Activated CD4-positive, alpha-beta T cell treated with anti-CD3 and anti-CD28 coated beads for 36 hours (primary cell): Measurements from ENCODE around the gene AIF1. TPM values are rescaled to one million over a fixed set of nuclear protein-coding genes. Genes with fewer than 3 reads are reported as not detected.
"Not testable (repeated sequence)": the region's sequence is repeated elsewhere in the genome, so short reads cannot be mapped to it uniquely, and the experiment has no call there.

Experiments
- ATAC-seq: fragments of 200-7000 bp; cut with Tn5 transposase; one replicate; pipeline ENCODE4 v1.10.0; 2021; ENCODE audit warnings: mild to moderate bottlenecking, moderate library complexity
- CTCF ChIA-PET: fragments of 350-600 bp; sonication (Branson Sonifier 250); formaldehyde crosslinking; loops from one replicate; lab custom pipeline; 2021; ENCODE audit warnings: antibody characterized with exemption; lab: Charles Lee
- POLR2A ChIA-PET: fragments of 350-600 bp; sonication (Branson Sonifier 250); formaldehyde crosslinking; loops from one replicate; lab custom pipeline; 2021; ENCODE audit warnings: antibody characterized with exemption, inconsistent platforms; lab: Charles Lee
- DNase-seq: peaks from one replicate; pipeline ENCODE4 v3.0.0-alpha.2; 2020
- H3K27ac Mint-ChIP-seq: one replicate; pipeline ENCODE4 v1.8.0; 2021; ENCODE audit warnings: mixed read lengths
- H3K27me3 Mint-ChIP-seq: one replicate; pipeline ENCODE4 v1.8.0; 2021; ENCODE audit warnings: mixed read lengths
- H3K36me3 Mint-ChIP-seq: one replicate; pipeline ENCODE4 v1.8.0; 2021; ENCODE audit warnings: low read depth, mixed read lengths
- H3K4me1 Mint-ChIP-seq: one replicate; pipeline ENCODE4 v1.8.0; 2021; ENCODE audit warnings: mixed read lengths
- H3K4me3 Mint-ChIP-seq: one replicate; pipeline ENCODE4 v1.8.0; 2021; ENCODE audit warnings: mild to moderate bottlenecking, moderate library complexity, mixed read lengths
- H3K9me3 Mint-ChIP-seq: one replicate; pipeline ENCODE4 v1.8.0; 2021; ENCODE audit warnings: low read depth, mixed read lengths
- intact Hi-C, 2 experiments: fragments of 100-400 bp; cut with DNase I in 1 of 2; cut with micrococcal nuclease in 1 of 2; formaldehyde crosslinking; loops; one replicate each; pipeline versions ENCODE4 v1.14.2 to v1.15.1; 2022 to 2024; cut with DNase I, micrococcal nuclease
- total RNA-seq, 2 experiments: library from RNA; stranded (reverse); gene quantifications; one replicate each; pipeline ENCODE4 v1.2.3, GENCODE V29; 2021

Gene AIF1
- total RNA-seq, 2 experiments from 2014 or later: 89.2 to 96.1 TPM

DNA sequence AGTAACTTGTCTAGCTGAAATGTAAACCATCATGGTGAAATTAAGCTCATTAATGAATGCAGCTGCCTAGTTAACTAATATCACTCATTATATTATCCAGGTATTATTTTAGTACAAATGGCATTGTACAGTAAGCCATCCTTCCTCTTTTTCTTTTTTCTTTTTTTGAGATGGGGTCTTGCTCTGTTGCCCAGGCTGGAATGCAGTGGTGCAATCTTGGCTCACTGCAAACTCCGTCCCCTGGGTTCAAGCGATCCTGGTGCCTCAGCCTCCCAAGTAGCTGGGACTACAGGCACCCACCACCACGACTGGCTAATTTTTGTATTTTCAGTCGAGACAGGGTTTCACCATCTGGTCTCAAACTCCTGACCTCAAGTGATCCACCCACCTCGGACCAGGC lies 24.3 kb upstream of the AIF1 start:
- H3K27me3 Mint-ChIP-seq, DNase-seq, H3K4me3 Mint-ChIP-seq, H3K27ac Mint-ChIP-seq, H3K36me3 Mint-ChIP-seq, H3K9me3 Mint-ChIP-seq, POLR2A ChIA-PET, intact Hi-C loops, ATAC-seq: not testable (repeated sequence)
- CTCF ChIA-PET: interaction anchor here (21.6 to 28.5 kb wide), 3 partner anchors 0 to 44 kb away, joined by 658 to 873 read pairs (median 873); partner anchors contain the start of genes ATP6V1G2, DDX39B, LST1 and LTA
- H3K4me1 Mint-ChIP-seq: peaks cover 56% of the 10 kb centered on the region

DNA sequence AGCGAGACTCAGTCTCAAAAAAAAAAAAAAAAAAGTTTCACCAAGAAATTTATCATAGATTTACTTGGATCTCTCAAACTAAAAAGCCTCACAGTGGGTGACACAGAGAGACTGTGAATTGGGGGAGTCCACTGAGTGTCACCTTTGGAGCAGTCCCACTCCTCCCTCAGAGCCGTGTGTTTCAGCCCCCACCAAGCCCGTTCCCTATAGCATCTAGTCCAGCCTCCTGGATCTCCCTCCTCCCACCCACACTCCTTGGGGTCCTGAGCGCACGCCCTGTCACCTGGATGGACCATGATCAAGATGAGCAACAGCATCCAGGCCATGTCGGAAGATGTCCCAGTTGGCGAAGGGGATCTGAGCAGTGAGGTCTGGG lies 22.6 kb upstream of the AIF1 start:
- Mint-ChIP-seq H3K4me1 (peaks cover 53% of the 10 kb centered on the region), H3K9me3 (no peaks in the 10 kb centered on the region), H3K27ac (peak overlapping the region; percentile 81), H3K27me3 (no peaks in the 10 kb centered on the region), H3K36me3 (no peaks in the 10 kb centered on the region), H3K4me3 (peak overlapping the region; percentile 3)
- DNase-seq (no peak), ATAC-seq (no peak)
- ChIA-PET POLR2A (interaction anchor here (0.7 to 2.0 kb wide), 5 partner anchors 17 to 51 kb away, joined by 3 to 8 read pairs (median 4); partner anchors contain the start of genes DDX39B, NFKBIL1 and TNF), CTCF (interaction anchor here (0.7 to 27.6 kb wide), 4 partner anchors 16 to 96 kb away, joined by 3 to 873 read pairs (median 380); partner anchors contain the start of genes ATP6V1G2, DDX39B, LST1 and LTA)
- intact Hi-C loops: no loop called here

DNA sequence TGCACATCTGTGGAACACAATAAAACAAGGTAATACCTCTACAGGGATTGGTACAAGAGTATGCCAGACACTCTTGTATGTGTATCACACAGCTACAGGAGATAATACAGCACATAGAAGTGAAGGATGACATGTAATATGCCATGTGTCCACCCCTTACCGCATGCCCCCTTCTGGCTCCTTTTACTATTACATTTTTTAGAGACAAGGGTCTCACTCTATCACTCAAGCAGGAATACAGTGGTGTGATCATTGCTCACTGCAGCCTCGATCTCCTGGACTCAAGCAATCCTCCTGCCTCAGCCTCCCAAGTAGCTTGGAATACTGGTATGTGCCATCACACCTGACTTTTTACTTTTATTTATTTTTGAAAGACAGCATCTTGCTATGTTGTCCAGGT lies 18.0 kb upstream of the AIF1 start:
- no peaks in the 10 kb centered on the region for H3K27me3 Mint-ChIP-seq
- H3K9me3 Mint-ChIP-seq: no peaks in the 10 kb centered on the region
- H3K4me1 Mint-ChIP-seq: peaks cover 46% of the 10 kb centered on the region
- CTCF ChIA-PET: interaction anchor here (0.6 to 27.6 kb wide), 14 partner anchors 10 to 906 kb away, joined by 3 to 873 read pairs (median 6); partner anchors contain the start of genes ATP6V1G2, DDX39B, LST1 and LTA
- POLR2A ChIA-PET: interaction anchor here (0.9 to 3.8 kb wide), 6 partner anchors 14 to 54 kb away, joined by 3 to 23 read pairs (median 5); partner anchors contain the start of genes LTB, NFKBIL1 and TNF
- no peak overlapping the region for H3K27ac Mint-ChIP-seq
- H3K36me3 Mint-ChIP-seq: no peaks in the 10 kb centered on the region
- peak; percentile 78 for ATAC-seq
- DNase-seq: peak; percentile 61
- intact Hi-C loops: no loop called here
- no peak overlapping the region for H3K4me3 Mint-ChIP-seq

DNA sequence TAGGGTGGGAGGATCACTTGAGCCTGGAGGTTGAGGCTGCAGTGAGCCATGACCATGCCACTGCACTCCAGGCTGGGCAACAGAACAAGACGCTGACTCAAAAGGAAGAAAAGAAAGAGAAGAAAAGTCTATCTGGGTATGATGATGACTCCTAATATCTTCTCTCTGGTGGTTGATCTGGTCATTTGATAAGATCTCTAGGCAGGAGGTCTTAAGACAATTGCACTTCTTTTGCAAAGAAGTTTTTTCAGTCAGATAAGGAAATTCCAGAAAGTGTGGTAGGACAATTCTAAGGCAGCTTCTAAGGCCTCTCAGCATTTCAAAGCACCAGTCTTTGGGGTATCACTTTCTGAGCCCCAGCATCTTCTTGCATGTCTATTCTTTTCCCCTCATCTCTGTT lies 7.7 kb upstream of the AIF1 start:
- Mint-ChIP-seq H3K9me3 (no peaks in the 10 kb centered on the region), H3K27me3 (no peaks in the 10 kb centered on the region), H3K4me1 (no peaks in the 10 kb centered on the region), H3K27ac (no peak overlapping the region), H3K4me3 (no peak overlapping the region), H3K36me3 (no peaks in the 10 kb centered on the region)
- ATAC-seq (no peak), DNase-seq (no peak)
- intact Hi-C loops: no loop called here
- POLR2A ChIA-PET: no interaction called here
- CTCF ChIA-PET: interaction anchor here (1.1 to 21.6 kb wide), 3 partner anchors 9 to 60 kb away, joined by 5 to 658 read pairs (median 8); partner anchors contain the start of genes ATP6V1G2, DDX39B and NFKBIL1

DNA sequence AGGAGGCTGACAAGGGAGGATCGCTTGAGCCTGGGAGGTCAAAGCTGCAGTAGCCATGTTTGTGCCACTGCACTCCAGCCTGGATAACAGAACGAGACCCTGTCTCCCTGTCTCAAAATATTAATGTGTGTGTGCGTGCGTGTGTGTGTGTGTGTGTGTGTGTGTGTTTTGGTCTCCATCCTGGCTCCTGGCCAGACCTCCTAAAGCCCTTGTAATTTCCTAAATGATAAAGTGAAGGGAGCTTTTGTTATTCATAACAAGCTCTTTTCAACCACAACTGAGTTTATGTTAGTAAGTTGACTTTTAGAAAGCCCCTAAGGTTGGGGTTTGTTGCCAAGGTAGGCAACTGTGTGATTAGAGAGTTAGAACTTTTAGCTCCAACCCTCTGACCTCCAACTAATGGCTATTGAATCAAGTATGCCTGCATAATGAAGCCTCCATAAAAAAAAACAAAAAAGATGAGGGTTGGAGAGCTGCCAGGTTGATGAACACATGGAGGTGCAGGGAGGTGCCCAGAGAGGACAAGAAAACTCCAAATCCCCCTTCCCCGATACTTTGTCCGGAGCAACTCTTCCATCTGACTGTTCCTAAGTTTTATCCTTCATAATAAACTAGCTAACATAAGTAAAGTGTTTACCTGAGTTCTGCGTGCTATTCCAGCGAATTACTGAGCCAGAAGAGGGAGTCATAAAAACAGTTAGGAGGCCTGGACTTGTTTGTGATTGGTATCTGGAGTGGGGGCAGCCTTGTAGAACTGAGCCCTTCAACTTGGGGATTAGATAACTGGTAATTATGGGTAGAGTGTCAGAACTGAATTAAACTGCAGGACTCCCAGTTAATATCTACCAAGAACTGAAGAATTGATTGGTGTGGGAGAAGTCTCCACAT lies 5.3 kb upstream of the AIF1 start:
- intact Hi-C loops: no loop called here
- H3K4me1 Mint-ChIP-seq: peaks cover 2% of the 10 kb centered on the region
- ChIA-PET POLR2A (no interaction called here), CTCF (interaction anchor here (0.6 to 21.6 kb wide), 7 partner anchors 9 to 622 kb away, joined by 3 to 658 read pairs (median 7); partner anchors contain the start of genes ATP6V1G2, DDX39B, LST1 and NFKBIL1)
- H3K4me3 Mint-ChIP-seq: no peak overlapping the region
- no peaks in the 10 kb centered on the region for H3K9me3 Mint-ChIP-seq
- DNase-seq (no peak), ATAC-seq (no peak)
- no peaks in the 10 kb centered on the region for H3K27me3 Mint-ChIP-seq
- no peak overlapping the region for H3K27ac Mint-ChIP-seq
- no peaks in the 10 kb centered on the region for H3K36me3 Mint-ChIP-seq

DNA sequence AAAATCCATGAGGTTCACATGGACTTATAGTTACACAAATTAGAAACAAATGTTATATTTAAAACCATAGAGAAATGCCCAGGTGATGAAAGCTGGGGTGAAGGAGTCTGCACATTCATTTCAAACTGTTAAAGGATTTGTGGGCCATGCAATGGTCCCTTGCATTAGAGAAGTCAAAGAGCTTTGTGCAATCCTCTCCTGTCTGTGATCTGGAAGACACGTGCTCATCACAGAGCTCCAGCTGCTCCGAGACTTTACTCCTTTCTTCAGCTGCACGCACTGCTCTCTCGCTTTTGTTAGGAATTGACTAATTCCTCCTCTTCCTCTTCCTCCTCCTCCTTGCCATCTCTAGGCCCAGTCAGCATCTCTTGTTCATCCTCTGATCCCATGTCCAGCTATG lies 4.1 kb upstream of the AIF1 start:
- Mint-ChIP-seq H3K27ac (no peak overlapping the region), H3K27me3 (no peaks in the 10 kb centered on the region), H3K36me3 (no peaks in the 10 kb centered on the region), H3K4me1 (peaks cover 15% of the 10 kb centered on the region), H3K9me3 (no peaks in the 10 kb centered on the region), H3K4me3 (no peak overlapping the region)
- intact Hi-C loops: no loop called here
- CTCF ChIA-PET: interaction anchor here (0.6 to 21.6 kb wide), 7 partner anchors 13 to 167 kb away, joined by 3 to 658 read pairs (median 6); partner anchors contain the start of genes ATP6V1G2, DDX39B, LST1 and NFKBIL1
- POLR2A ChIA-PET: interaction anchor here (0.5 to 0.6 kb wide), 2 partner anchors 9 to 83 kb away, joined by 3 read pairs; no protein-coding TSS in a partner anchor
- DNase-seq (no peak), ATAC-seq (no peak)

DNA sequence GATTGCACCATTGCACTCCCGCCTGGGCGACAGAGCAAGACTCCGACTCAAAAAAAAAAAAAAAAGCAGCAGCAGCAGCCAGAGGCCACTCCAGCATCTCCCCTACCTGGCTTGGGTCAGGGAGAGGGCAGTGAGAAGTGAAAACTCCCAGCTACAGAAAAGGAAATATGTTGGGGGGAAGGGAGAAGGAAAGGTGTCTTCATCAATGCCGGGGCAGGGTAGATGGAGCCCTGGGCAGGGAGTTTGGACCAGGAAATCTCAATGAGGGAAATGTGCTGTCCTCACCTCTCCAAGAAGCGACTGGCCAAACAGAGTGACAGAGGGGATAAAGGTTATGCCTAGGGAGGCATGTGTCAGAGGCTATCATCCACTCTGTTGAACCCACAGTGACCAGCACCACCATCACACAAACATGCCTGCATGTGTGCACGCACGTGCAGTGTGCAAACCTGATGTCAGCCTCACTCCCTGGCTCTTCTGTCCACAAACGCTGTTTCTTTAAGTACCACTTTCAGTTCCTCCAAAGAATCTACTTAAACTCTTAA lies 887 bp upstream of the AIF1 start:
- intact Hi-C loops: no loop called here
- ChIA-PET CTCF (interaction anchor here (0.6 to 4.4 kb wide), 2 partner anchors 16 to 55 kb away, joined by 3 to 22 read pairs; no protein-coding TSS in a partner anchor), POLR2A (no interaction called here)
- DNase-seq (no peak), ATAC-seq (no peak)
- H3K27me3 Mint-ChIP-seq: no peaks in the 10 kb centered on the region
- H3K27ac Mint-ChIP-seq: no peak overlapping the region
- no peak overlapping the region for H3K4me3 Mint-ChIP-seq
- H3K36me3 Mint-ChIP-seq: peaks cover 4% of the 10 kb centered on the region
- no peaks in the 10 kb centered on the region for H3K9me3 Mint-ChIP-seq
- peaks cover 33% of the 10 kb centered on the region for H3K4me1 Mint-ChIP-seq

DNA sequence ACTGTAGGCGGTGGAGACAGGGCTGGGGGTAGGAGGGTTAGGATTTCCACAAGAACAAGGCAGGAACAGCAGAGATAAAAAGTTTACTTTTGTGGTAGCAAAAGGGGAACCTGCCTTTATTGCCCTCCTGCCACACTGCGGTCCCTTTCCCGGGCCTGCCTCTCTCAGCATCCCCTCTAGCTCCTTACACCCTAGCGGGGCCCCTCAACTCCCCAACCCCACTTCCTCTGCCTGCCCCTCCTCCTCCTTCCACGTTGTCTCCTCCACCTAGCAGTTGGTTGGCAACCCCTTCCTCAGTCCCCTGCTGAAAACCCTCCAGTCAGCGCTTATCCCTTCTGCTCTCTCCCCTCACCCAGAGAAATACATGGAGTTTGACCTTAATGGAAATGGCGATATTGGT lies 714 bp downstream of the AIF1 start:
- Mint-ChIP-seq H3K27ac (peak overlapping the region; percentile 86), H3K4me3 (peak overlapping the region; percentile 75), H3K4me1 (peaks cover 39% of the 10 kb centered on the region), H3K27me3 (no peaks in the 10 kb centered on the region), H3K36me3 (peaks cover 11% of the 10 kb centered on the region), H3K9me3 (no peaks in the 10 kb centered on the region)
- ChIA-PET POLR2A (interaction anchor here (1.1 kb wide), 1 partner anchor 37 kb away, joined by 3 read pairs; the partner anchor contains the start of gene BAG6), CTCF (interaction anchor here (0.8 to 4.4 kb wide), 4 partner anchors 17 to 70 kb away, joined by 3 to 22 read pairs (median 6); partner anchors contain the start of gene ATP6V1G2)
- intact Hi-C loops: no loop called here
- DNase-seq (peak; percentile 56), ATAC-seq (no peak)

DNA sequence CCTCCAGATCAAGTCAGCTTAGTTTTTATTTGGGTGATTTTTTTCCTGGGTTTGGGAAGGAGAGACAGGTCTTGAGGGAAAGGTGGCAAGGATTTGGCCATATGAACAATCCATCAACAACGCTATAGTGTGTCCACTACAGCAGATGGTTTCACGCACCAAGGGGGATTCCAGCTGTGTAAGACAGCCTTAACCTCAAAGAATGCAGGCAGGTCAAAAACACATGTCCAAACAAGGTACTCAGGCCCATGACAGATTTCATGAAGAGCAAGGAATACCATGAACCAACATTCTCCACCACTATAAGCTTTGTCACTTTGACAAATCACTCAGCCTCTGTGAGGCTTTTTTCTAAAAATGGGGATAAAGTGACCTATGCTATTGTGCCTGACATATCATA lies 2.0 kb downstream of the AIF1 start:
- intact Hi-C loops: no loop called here

DNA sequence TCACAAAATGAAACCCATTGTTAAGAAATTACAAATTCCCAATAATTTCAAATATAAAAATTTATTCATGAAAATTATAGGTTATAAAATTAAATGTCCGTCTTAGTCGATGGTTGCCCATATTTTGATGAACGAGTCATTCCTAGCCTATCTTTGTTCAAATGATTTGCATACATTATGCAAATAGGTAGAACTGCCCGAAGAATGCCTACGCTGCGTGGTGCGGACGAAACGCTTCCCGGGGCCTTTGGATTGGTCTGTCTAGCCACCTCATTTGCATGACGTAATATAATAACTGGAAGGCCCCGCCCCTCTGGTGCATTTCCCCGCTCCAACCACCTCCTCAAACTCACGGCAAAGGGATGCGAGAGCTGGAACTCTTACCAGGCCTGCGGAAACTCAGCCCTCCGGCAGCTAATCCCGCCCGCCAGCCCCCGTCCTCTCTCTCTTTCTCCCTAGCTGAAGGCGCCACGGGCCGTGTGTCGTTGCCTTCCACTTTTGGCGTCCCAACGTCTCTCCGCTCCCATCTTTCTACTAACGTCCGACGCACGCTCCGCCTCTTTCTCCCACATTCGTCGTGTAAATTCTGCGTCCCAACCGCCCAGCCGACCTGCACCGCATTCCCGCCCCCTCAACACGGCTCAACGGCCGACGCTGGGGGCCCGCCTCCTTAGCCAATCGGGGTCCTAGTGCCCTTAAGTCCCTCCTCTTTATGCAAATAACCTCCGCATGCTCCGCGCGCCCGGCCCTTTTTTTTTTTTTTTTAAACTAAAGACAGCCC lies 5.0 kb downstream of the AIF1 start:
- peak; percentile 98 for DNase-seq

More for the DNA sequence above, 2.0 kb downstream of the AIF1 start:
- DNase-seq (no peak), ATAC-seq (no peak)
- Mint-ChIP-seq H3K27ac (peak overlapping the region; percentile 86), H3K4me1 (peaks cover 46% of the 10 kb centered on the region), H3K27me3 (no peaks in the 10 kb centered on the region), H3K36me3 (peaks cover 20% of the 10 kb centered on the region), H3K4me3 (peak overlapping the region; percentile 75), H3K9me3 (no peaks in the 10 kb centered on the region)
- ChIA-PET POLR2A (interaction anchor here (0.6 kb wide), 2 partner anchors 12 to 179 kb away, joined by 3 to 7 read pairs; partner anchors contain the start of gene VARS1), CTCF (interaction anchor here (0.5 to 4.4 kb wide), 7 partner anchors 18 to 306 kb away, joined by 3 to 22 read pairs (median 4); partner anchors contain the start of genes NFKBIL1 and TNF)

More for the DNA sequence above, 5.0 kb downstream of the AIF1 start:
- Mint-ChIP-seq H3K36me3 (peaks cover 47% of the 10 kb centered on the region), H3K4me1 (peaks cover 52% of the 10 kb centered on the region), H3K4me3 (peak overlapping the region; percentile 95), H3K27me3 (no peaks in the 10 kb centered on the region), H3K9me3 (no peaks in the 10 kb centered on the region), H3K27ac (peak overlapping the region; percentile 97)
- peak; percentile 82 for ATAC-seq
- POLR2A ChIA-PET: interaction anchor here (0.6 to 1.4 kb wide), 9 partner anchors 9 to 243 kb away, joined by 3 to 6 read pairs (median 3); partner anchors contain the start of genes DDX39B, GPANK1, HSPA1B and NEU1
- intact Hi-C loops: loop anchor here (1.0 to 2.0 kb wide), 22 partner anchors 32 to 1235 kb away; partner anchors contain the start of genes BAG6 (in 2 of the 2), NFKBIL1 (in 2 of the 2), ABHD16A (in 1 of the 2) and ATP6V1G2 (in 1 of the 2)
- CTCF ChIA-PET: interaction anchor here (0.6 to 1.0 kb wide), 5 partner anchors 22 to 128 kb away, joined by 3 to 9 read pairs (median 3); partner anchors contain the start of gene ATP6V1G2
